Neural progenitor cell (in vitro differentiated cells): ENCODE data around the gene GPRIN3.

Experiments used
- EZH2 ChIP-seq: fragments of 200-600 bp; sonication (generic); IDR thresholded peaks from 2 replicates; pipeline ENCODE4 v1.6.1; 2017; ENCODE audit warnings: antibody characterized with exemption, mild to moderate bottlenecking, moderate library complexity
- EZH2phosphoT487 ChIP-seq: fragments of 200-600 bp; sonication (generic); IDR thresholded peaks from 2 replicates; pipeline ENCODE4 v1.6.1; 2017; ENCODE audit warnings: antibody characterized with exemption
- TF ChIP-seq, protein P1 (sequence below): fragments of 200-600 bp; sonication (generic); IDR thresholded peaks from 2 replicates; pipeline ENCODE4 v1.5.1; 2017; ENCODE audit warnings: antibody characterized with exemption, mild to moderate bottlenecking

DNA sequence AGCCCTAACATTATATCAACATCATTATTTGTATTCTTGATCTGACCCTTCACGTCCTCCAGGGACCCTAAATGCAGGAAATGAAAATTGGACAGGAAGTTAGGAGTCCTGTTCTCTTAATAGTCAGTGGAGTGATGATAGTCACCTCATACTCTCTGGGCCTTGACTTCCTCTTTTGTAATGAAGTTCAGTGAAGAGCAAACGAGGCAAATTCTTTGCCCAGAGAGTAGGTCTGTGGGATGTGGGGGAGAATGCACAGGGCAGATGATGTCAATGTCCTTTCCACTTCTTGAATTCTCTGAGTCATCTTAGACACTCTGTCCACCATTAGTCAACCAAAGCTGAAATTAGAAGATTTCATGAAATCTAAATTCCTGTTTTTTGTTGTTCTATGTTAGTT, 17.1 kb upstream of the GPRIN3 start:
- TF ChIP-seq, protein P1, sequence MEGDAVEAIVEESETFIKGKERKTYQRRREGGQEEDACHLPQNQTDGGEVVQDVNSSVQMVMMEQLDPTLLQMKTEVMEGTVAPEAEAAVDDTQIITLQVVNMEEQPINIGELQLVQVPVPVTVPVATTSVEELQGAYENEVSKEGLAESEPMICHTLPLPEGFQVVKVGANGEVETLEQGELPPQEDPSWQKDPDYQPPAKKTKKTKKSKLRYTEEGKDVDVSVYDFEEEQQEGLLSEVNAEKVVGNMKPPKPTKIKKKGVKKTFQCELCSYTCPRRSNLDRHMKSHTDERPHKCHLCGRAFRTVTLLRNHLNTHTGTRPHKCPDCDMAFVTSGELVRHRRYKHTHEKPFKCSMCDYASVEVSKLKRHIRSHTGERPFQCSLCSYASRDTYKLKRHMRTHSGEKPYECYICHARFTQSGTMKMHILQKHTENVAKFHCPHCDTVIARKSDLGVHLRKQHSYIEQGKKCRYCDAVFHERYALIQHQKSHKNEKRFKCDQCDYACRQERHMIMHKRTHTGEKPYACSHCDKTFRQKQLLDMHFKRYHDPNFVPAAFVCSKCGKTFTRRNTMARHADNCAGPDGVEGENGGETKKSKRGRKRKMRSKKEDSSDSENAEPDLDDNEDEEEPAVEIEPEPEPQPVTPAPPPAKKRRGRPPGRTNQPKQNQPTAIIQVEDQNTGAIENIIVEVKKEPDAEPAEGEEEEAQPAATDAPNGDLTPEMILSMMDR: no peak
- TF ChIP-seq EZH2: no peak
- no peak for TF ChIP-seq EZH2phosphoT487
